Measurements from ENCODE around the gene KANK2. TPM values are rescaled to one million over a fixed set of nuclear protein-coding genes. Genes with fewer than 3 reads are reported as not detected.

Gene KANK2
- total and polyA plus RNA-seq, 2 of the 13 experiments (the other 11 are each of a cell fraction or from before 2014, with no cell fraction given), result 5.7 to 12.9 TPM

DNA sequence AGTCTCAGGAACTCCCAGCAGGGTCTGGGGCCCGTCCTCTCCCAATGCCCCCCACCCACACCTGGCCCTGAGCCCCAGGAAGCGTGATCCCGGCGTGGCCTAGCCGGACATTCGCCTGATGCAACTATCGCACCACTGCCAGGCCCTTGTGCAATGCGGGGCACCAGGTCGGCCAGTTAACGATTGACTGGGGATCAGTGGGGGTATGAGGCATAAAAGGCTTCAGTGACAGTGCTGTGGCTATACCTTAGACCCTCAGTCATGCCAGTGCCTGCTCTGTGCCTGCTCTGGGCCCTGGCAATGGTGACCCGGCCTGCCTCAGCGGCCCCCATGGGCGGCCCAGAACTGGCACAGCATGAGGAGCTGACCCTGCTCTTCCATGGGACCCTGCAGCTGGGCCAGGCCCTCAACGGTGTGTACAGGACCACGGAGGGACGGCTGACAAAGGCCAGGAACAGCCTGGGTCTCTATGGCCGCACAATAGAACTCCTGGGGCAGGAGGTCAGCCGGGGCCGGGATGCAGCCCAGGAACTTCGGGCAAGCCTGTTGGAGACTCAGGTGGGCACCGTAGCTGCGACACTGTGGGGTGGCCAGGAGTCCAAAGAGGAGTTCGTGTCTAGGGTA, 42.1 kb upstream of the KANK2 start, which contains the start of gene ANGPTL8 (continued):
- TF ChIP-seq, protein P1, sequence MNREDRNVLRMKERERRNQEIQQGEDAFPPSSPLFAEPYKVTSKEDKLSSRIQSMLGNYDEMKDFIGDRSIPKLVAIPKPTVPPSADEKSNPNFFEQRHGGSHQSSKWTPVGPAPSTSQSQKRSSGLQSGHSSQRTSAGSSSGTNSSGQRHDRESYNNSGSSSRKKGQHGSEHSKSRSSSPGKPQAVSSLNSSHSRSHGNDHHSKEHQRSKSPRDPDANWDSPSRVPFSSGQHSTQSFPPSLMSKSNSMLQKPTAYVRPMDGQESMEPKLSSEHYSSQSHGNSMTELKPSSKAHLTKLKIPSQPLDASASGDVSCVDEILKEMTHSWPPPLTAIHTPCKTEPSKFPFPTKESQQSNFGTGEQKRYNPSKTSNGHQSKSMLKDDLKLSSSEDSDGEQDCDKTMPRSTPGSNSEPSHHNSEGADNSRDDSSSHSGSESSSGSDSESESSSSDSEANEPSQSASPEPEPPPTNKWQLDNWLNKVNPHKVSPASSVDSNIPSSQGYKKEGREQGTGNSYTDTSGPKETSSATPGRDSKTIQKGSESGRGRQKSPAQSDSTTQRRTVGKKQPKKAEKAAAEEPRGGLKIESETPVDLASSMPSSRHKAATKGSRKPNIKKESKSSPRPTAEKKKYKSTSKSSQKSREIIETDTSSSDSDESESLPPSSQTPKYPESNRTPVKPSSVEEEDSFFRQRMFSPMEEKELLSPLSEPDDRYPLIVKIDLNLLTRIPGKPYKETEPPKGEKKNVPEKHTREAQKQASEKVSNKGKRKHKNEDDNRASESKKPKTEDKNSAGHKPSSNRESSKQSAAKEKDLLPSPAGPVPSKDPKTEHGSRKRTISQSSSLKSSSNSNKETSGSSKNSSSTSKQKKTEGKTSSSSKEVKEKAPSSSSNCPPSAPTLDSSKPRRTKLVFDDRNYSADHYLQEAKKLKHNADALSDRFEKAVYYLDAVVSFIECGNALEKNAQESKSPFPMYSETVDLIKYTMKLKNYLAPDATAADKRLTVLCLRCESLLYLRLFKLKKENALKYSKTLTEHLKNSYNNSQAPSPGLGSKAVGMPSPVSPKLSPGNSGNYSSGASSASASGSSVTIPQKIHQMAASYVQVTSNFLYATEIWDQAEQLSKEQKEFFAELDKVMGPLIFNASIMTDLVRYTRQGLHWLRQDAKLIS (CRISPR knock-in tag; IDR thresholded peaks at IDR 0.05), result peak; percentile 91; the same call in 1 of the 2 replicates
- TF ChIP-seq ZNF44 (CRISPR knock-in tag; IDR thresholded peaks at IDR 0.05) (peak; percentile 8; the same call in 1 of the 2 replicates), NFKB2 (CRISPR knock-in tag; IDR thresholded peaks at IDR 0.05; ENCODE audit: borderline replicate concordance) (peak; percentile 60; the same call in 1 of the 2 replicates), ZBTB7B (CRISPR knock-in tag; IDR thresholded peaks at IDR 0.05) (peak; percentile 97), SP4 (CRISPR knock-in tag; IDR thresholded peaks at IDR 0.05) (peak; percentile 80; the same call in 1 of the 2 replicates), ZSCAN29 (CRISPR knock-in tag; conservative IDR thresholded peaks at IDR 0.05) (peak; percentile 70), YY1 (IDR thresholded peaks at IDR 0.05; ENCODE audit: insufficient read depth, insufficient replicate concordance, low read depth, low read length) (peak; percentile 52), ZNF572 (CRISPR knock-in tag; IDR thresholded peaks at IDR 0.05) (no peak), NAIF1 (CRISPR knock-in tag; IDR thresholded peaks at IDR 0.05; ENCODE audit: borderline replicate concordance) (peak; percentile 55; the same call in 1 of the 2 replicates), ZNF317 (CRISPR knock-in tag; IDR thresholded peaks at IDR 0.05) (peak; percentile 93), PAX8 (CRISPR knock-in tag; IDR thresholded peaks at IDR 0.05; ENCODE audit: borderline replicate concordance) (peak; percentile 85; the same call in 1 of the 2 replicates), RNF2 (conservative IDR thresholded peaks at IDR 0.05; ENCODE audit: low read depth) (peak; percentile 46; the same call in 1 of the 2 replicates)
- TF ChIP-seq, protein P2, sequence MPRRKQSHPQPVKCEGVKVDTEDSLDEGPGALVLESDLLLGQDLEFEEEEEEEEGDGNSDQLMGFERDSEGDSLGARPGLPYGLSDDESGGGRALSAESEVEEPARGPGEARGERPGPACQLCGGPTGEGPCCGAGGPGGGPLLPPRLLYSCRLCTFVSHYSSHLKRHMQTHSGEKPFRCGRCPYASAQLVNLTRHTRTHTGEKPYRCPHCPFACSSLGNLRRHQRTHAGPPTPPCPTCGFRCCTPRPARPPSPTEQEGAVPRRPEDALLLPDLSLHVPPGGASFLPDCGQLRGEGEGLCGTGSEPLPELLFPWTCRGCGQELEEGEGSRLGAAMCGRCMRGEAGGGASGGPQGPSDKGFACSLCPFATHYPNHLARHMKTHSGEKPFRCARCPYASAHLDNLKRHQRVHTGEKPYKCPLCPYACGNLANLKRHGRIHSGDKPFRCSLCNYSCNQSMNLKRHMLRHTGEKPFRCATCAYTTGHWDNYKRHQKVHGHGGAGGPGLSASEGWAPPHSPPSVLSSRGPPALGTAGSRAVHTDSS (CRISPR knock-in tag; conservative IDR thresholded peaks at IDR 0.05), result no peak
- TF ChIP-seq, protein P3, sequence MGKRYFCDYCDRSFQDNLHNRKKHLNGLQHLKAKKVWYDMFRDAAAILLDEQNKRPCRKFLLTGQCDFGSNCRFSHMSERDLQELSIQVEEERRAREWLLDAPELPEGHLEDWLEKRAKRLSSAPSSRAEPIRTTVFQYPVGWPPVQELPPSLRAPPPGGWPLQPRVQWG (CRISPR knock-in tag; IDR thresholded peaks at IDR 0.05; ENCODE audit: borderline replicate concordance, low read depth), result no peak
- TF ChIP-seq, protein P4, sequence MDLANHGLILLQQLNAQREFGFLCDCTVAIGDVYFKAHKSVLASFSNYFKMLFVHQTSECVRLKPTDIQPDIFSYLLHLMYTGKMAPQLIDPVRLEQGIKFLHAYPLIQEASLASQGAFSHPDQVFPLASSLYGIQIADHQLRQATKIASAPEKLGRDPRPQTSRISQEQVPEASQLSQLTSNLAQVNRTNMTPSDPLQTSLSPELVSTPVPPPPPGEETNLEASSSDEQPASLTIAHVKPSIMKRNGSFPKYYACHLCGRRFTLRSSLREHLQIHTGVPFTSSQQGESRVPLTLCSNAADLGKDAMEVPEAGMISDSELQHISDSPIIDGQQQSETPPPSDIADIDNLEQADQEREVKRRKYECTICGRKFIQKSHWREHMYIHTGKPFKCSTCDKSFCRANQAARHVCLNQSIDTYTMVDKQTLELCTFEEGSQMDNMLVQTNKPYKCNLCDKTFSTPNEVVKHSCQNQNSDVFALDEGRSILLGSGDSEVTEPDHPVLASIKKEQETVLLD (CRISPR knock-in tag; IDR thresholded peaks at IDR 0.05; ENCODE audit: low read depth), result peak; percentile 83
- TF ChIP-seq, protein P5, sequence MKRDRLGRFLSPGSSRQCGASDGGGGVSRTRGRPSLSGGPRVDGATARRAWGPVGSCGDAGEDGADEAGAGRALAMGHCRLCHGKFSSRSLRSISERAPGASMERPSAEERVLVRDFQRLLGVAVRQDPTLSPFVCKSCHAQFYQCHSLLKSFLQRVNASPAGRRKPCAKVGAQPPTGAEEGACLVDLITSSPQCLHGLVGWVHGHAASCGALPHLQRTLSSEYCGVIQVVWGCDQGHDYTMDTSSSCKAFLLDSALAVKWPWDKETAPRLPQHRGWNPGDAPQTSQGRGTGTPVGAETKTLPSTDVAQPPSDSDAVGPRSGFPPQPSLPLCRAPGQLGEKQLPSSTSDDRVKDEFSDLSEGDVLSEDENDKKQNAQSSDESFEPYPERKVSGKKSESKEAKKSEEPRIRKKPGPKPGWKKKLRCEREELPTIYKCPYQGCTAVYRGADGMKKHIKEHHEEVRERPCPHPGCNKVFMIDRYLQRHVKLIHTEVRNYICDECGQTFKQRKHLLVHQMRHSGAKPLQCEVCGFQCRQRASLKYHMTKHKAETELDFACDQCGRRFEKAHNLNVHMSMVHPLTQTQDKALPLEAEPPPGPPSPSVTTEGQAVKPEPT (CRISPR knock-in tag; IDR thresholded peaks at IDR 0.05; ENCODE audit: low read depth), result peak; percentile 61
- TF ChIP-seq, protein P6, sequence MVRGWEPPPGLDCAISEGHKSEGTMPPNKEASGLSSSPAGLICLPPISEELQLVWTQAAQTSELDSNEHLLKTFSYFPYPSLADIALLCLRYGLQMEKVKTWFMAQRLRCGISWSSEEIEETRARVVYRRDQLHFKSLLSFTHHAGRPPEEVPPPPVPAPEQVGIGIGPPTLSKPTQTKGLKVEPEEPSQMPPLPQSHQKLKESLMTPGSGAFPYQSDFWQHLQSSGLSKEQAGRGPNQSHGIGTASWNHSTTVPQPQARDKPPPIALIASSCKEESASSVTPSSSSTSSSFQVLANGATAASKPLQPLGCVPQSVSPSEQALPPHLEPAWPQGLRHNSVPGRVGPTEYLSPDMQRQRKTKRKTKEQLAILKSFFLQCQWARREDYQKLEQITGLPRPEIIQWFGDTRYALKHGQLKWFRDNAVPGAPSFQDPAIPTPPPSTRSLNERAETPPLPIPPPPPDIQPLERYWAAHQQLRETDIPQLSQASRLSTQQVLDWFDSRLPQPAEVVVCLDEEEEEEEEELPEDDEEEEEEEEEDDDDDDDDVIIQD (CRISPR knock-in tag; IDR thresholded peaks at IDR 0.05; ENCODE audit: low read depth), result no peak; the same call in 1 of the 2 replicates

All from HepG2 (cell line).